K562 (cell line): ENCODE results near the gene RHBG. TPM values are rescaled to one million over a fixed set of nuclear protein-coding genes. Genes with fewer than 3 reads are reported as not detected.

Experiments used
- NELFE ChIP-seq: IDR thresholded peaks from 2 replicates; pipeline ENCODE4 v1.6.1; 2011; ENCODE audit warnings: mild to moderate bottlenecking; ENCODE audit not compliant: insufficient read depth, insufficient read length
- PPARD ChIP-seq: fragments of 250-450 bp; sonication (Bioruptor Pico); IDR thresholded peaks from 2 replicates; pipeline ENCODE4 v1.8.0; 2022; ENCODE audit warnings: inconsistent platforms, mild to moderate bottlenecking, moderate library complexity
- SRSF7 ChIP-seq: fragments of 200-400 bp; formaldehyde crosslinking; optimal IDR thresholded peaks from 2 replicates; pipeline ENCODE3; 2017; ENCODE audit warnings: mild to moderate bottlenecking, low read depth, low read length
- ZSCAN29 ChIP-seq: fragments of 450-650 bp; IDR thresholded peaks from 2 replicates; pipeline ENCODE4 v1.6.1; 2017
- polyA plus RNA-seq, 8 experiments: library from polyadenylated mRNA; depleted of rRNA in 4 of 8; stranded (reverse) in 5 of 8; unstranded in 3 of 8; fragments of >200 nt; fragmentation: Nextera tagmentation in 2 of 8; fragmentation: Illumina TruSeq in 1 of 8; extraction: Ambion mirVana in 2 of 8; extraction: Trizol in 1 of 8; gene quantifications; 2 replicates each; pipeline versions ENCODE4 v1.2.1 to v1.2.3, GENCODE V29; 2011 to 2014; ENCODE audit warnings: inconsistent platforms in 1 of 8, missing spikeins in 1 of 8
- total RNA-seq, 7 experiments: library from RNA; depleted of rRNA in 6 of 7; stranded (reverse); fragments of >200 nt in 6 of 7; fragmentation: Illumina TruSeq in 2 of 7; extraction: Trizol in 2 of 7; gene quantifications; 2 replicates each; pipeline versions ENCODE4 v1.2.1 to v1.2.3, GENCODE V29; 2011 to 2021; ENCODE audit warnings: low replicate concordance in 1 of 7
- TF ChIP-seq, protein P1 (sequence below): fragments of 450-650 bp; IDR thresholded peaks from 2 replicates; pipeline ENCODE4 v1.6.1; 2016; ENCODE audit warnings: mild to moderate bottlenecking, moderate library complexity
- TF ChIP-seq, protein P2 (sequence below): fragments of 200-800 bp; sonication (Bioruptor generic); IDR thresholded peaks from 2 replicates; pipeline ENCODE4 v1.6.1; 2017; ENCODE audit warnings: missing genetic modification characterization, missing compliant biosample characterization
- TF ChIP-seq, protein P3 (sequence below): IDR thresholded peaks from 2 replicates; pipeline ENCODE4 v1.6.1; 2016; ENCODE audit warnings: missing genetic modification characterization, missing compliant biosample characterization
- TF ChIP-seq, protein P4 (sequence below): fragments of 250-450 bp; sonication (Bioruptor Pico); IDR thresholded peaks from 2 replicates; pipeline ENCODE4 v1.8.0; 2021; ENCODE audit warnings: moderate library complexity, mild to moderate bottlenecking, inconsistent platforms

RHBG gene
- total and polyA plus RNA-seq, 9 of the 15 experiments (the other 6 are each of a cell fraction or from before 2014, with no cell fraction given), result not detected

GRCh38 chr1:156338180-156338976, 30.6 kb upstream of the RHBG start, which contains the start of the genes CCT3 and TSACC (continued):
- TF ChIP-seq, protein P1, sequence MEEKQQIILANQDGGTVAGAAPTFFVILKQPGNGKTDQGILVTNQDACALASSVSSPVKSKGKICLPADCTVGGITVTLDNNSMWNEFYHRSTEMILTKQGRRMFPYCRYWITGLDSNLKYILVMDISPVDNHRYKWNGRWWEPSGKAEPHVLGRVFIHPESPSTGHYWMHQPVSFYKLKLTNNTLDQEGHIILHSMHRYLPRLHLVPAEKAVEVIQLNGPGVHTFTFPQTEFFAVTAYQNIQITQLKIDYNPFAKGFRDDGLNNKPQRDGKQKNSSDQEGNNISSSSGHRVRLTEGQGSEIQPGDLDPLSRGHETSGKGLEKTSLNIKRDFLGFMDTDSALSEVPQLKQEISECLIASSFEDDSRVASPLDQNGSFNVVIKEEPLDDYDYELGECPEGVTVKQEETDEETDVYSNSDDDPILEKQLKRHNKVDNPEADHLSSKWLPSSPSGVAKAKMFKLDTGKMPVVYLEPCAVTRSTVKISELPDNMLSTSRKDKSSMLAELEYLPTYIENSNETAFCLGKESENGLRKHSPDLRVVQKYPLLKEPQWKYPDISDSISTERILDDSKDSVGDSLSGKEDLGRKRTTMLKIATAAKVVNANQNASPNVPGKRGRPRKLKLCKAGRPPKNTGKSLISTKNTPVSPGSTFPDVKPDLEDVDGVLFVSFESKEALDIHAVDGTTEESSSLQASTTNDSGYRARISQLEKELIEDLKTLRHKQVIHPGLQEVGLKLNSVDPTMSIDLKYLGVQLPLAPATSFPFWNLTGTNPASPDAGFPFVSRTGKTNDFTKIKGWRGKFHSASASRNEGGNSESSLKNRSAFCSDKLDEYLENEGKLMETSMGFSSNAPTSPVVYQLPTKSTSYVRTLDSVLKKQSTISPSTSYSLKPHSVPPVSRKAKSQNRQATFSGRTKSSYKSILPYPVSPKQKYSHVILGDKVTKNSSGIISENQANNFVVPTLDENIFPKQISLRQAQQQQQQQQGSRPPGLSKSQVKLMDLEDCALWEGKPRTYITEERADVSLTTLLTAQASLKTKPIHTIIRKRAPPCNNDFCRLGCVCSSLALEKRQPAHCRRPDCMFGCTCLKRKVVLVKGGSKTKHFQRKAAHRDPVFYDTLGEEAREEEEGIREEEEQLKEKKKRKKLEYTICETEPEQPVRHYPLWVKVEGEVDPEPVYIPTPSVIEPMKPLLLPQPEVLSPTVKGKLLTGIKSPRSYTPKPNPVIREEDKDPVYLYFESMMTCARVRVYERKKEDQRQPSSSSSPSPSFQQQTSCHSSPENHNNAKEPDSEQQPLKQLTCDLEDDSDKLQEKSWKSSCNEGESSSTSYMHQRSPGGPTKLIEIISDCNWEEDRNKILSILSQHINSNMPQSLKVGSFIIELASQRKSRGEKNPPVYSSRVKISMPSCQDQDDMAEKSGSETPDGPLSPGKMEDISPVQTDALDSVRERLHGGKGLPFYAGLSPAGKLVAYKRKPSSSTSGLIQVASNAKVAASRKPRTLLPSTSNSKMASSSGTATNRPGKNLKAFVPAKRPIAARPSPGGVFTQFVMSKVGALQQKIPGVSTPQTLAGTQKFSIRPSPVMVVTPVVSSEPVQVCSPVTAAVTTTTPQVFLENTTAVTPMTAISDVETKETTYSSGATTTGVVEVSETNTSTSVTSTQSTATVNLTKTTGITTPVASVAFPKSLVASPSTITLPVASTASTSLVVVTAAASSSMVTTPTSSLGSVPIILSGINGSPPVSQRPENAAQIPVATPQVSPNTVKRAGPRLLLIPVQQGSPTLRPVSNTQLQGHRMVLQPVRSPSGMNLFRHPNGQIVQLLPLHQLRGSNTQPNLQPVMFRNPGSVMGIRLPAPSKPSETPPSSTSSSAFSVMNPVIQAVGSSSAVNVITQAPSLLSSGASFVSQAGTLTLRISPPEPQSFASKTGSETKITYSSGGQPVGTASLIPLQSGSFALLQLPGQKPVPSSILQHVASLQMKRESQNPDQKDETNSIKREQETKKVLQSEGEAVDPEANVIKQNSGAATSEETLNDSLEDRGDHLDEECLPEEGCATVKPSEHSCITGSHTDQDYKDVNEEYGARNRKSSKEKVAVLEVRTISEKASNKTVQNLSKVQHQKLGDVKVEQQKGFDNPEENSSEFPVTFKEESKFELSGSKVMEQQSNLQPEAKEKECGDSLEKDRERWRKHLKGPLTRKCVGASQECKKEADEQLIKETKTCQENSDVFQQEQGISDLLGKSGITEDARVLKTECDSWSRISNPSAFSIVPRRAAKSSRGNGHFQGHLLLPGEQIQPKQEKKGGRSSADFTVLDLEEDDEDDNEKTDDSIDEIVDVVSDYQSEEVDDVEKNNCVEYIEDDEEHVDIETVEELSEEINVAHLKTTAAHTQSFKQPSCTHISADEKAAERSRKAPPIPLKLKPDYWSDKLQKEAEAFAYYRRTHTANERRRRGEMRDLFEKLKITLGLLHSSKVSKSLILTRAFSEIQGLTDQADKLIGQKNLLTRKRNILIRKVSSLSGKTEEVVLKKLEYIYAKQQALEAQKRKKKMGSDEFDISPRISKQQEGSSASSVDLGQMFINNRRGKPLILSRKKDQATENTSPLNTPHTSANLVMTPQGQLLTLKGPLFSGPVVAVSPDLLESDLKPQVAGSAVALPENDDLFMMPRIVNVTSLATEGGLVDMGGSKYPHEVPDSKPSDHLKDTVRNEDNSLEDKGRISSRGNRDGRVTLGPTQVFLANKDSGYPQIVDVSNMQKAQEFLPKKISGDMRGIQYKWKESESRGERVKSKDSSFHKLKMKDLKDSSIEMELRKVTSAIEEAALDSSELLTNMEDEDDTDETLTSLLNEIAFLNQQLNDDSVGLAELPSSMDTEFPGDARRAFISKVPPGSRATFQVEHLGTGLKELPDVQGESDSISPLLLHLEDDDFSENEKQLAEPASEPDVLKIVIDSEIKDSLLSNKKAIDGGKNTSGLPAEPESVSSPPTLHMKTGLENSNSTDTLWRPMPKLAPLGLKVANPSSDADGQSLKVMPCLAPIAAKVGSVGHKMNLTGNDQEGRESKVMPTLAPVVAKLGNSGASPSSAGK, result peak; percentile 48; the same call in 1 of the 2 replicates
- TF ChIP-seq PPARD (CRISPR knock-in tag) (no peak), NELFE (no peak), ZSCAN29 (no peak), SRSF7 (no peak)
- TF ChIP-seq, protein P2, sequence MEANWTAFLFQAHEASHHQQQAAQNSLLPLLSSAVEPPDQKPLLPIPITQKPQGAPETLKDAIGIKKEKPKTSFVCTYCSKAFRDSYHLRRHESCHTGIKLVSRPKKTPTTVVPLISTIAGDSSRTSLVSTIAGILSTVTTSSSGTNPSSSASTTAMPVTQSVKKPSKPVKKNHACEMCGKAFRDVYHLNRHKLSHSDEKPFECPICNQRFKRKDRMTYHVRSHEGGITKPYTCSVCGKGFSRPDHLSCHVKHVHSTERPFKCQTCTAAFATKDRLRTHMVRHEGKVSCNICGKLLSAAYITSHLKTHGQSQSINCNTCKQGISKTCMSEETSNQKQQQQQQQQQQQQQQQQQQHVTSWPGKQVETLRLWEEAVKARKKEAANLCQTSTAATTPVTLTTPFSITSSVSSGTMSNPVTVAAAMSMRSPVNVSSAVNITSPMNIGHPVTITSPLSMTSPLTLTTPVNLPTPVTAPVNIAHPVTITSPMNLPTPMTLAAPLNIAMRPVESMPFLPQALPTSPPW (CRISPR knock-in tag), result 0 out of 2 replicates have a peak, but pooled peaks have one; percentile 12
- TF ChIP-seq, protein P3, sequence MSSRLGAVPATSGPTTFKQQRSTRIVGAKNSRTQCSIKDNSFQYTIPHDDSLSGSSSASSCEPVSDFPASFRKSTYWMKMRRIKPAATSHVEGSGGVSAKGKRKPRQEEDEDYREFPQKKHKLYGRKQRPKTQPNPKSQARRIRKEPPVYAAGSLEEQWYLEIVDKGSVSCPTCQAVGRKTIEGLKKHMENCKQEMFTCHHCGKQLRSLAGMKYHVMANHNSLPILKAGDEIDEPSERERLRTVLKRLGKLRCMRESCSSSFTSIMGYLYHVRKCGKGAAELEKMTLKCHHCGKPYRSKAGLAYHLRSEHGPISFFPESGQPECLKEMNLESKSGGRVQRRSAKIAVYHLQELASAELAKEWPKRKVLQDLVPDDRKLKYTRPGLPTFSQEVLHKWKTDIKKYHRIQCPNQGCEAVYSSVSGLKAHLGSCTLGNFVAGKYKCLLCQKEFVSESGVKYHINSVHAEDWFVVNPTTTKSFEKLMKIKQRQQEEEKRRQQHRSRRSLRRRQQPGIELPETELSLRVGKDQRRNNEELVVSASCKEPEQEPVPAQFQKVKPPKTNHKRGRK, result no peak
- TF ChIP-seq, protein P4, sequence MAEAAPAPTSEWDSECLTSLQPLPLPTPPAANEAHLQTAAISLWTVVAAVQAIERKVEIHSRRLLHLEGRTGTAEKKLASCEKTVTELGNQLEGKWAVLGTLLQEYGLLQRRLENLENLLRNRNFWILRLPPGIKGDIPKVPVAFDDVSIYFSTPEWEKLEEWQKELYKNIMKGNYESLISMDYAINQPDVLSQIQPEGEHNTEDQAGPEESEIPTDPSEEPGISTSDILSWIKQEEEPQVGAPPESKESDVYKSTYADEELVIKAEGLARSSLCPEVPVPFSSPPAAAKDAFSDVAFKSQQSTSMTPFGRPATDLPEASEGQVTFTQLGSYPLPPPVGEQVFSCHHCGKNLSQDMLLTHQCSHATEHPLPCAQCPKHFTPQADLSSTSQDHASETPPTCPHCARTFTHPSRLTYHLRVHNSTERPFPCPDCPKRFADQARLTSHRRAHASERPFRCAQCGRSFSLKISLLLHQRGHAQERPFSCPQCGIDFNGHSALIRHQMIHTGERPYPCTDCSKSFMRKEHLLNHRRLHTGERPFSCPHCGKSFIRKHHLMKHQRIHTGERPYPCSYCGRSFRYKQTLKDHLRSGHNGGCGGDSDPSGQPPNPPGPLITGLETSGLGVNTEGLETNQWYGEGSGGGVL (CRISPR knock-in tag), result no peak
